PFSK-1 (cell line): ENCODE results near the gene DUSP16.

Experiments
- FOXP2 ChIP-seq: optimal IDR thresholded peaks from 2 replicates; pipeline ENCODE3; 2011; ENCODE audit warnings: borderline replicate concordance, control low read depth, inconsistent platforms; ENCODE audit not compliant: insufficient read depth; ENCODE audit errors: extremely low read length, extremely low read depth
- POLR2AphosphoS5 ChIP-seq: IDR thresholded peaks from 2 replicates; pipeline ENCODE4 v1.6.1; 2012; ENCODE audit warnings: low read depth, mild to moderate bottlenecking, control low read depth, low read length, moderate library complexity
- REST ChIP-seq, 2 experiments: IDR thresholded peaks; 2 replicates each; pipeline versions ENCODE4 v1.6.1 to v1.8.0; 2011 to 2012; ENCODE audit warnings: low read depth in 2 of 2, low read length in 2 of 2, control low read depth in 1 of 2, inconsistent platforms in 1 of 2, mild to moderate bottlenecking in 1 of 2, moderate library complexity in 1 of 2; ENCODE audit not compliant: insufficient read depth in 1 of 2
- SIN3A ChIP-seq: IDR thresholded peaks from 2 replicates; pipeline ENCODE4 v1.6.1; 2012; ENCODE audit warnings: mild to moderate bottlenecking, low read length, moderate library complexity, borderline replicate concordance; ENCODE audit not compliant: insufficient read depth
- TAF1 ChIP-seq: IDR thresholded peaks from 2 replicates; pipeline ENCODE4 v1.6.1; 2012; ENCODE audit warnings: low read length, control low read depth, borderline replicate concordance; ENCODE audit not compliant: insufficient read depth

The DUSP16 gene

GRCh38 chr12:12518919-12519318 lies 43.7 kb downstream of the DUSP16 start:
- no peak for TF ChIP-seq POLR2AphosphoS5
- TF ChIP-seq SIN3A = no peak
- TF ChIP-seq REST (IDR thresholded peaks at IDR 0.05; ENCODE audit: insufficient read depth in 1 of 2, low read depth in 2 of 2, low read length in 2 of 2) = no peak
- TF ChIP-seq TAF1 = no peak
- TF ChIP-seq FOXP2 = no peak

GRCh38 chr12:12518464-12518845 lies 44.2 kb downstream of the DUSP16 start:
- no peak for TF ChIP-seq TAF1
- no peak for TF ChIP-seq SIN3A
- TF ChIP-seq REST (IDR thresholded peaks at IDR 0.05; ENCODE audit: insufficient read depth in 1 of 2, low read depth in 2 of 2, low read length in 2 of 2) = no peak

GRCh38 chr12:12513416-12514006 lies 49.2 kb downstream of the DUSP16 start:
- TF ChIP-seq SIN3A (no peak), TAF1 (no peak), FOXP2 (no peak), POLR2AphosphoS5 (no peak), REST (IDR thresholded peaks at IDR 0.05; ENCODE audit: insufficient read depth in 1 of 2, low read depth in 2 of 2, low read length in 2 of 2) (no peak)

GRCh38 chr12:12511895-12512711 lies 50.6 kb downstream of the DUSP16 start:
- TF ChIP-seq FOXP2 (no peak), POLR2AphosphoS5 (no peak), SIN3A (no peak), TAF1 (no peak), REST (IDR thresholded peaks at IDR 0.05; ENCODE audit: insufficient read depth in 1 of 2, low read depth in 2 of 2, low read length in 2 of 2) (no peak)
